Renal cortex interstitium (tissue), 11 donors: ENCODE results near the gene ANXA6. TPM values are rescaled to one million over a fixed set of nuclear protein-coding genes. Genes with fewer than 3 reads are reported as not detected.

Experiments used
- DNase-seq, 11 donors: peaks; one replicate each; pipeline ENCODE4 v3.0.0-alpha.2; 2013; ENCODE audit warnings: low read depth in 9 of 11, low spot score in 4 of 11; ENCODE audit errors: extremely low read depth in 1 of 11
- polyA plus RNA-seq, 3 donors: library from polyadenylated mRNA; unstranded; fragments of 120-200 nt; gene quantifications; one replicate each; pipeline ENCODE4 v1.2.1, GENCODE V29; 2013; ENCODE audit not compliant: insufficient read length in 3 of 3

The ANXA6 gene
- polyA plus RNA-seq, 3 donors = 121 to 159 (median 141) TPM

DNA sequence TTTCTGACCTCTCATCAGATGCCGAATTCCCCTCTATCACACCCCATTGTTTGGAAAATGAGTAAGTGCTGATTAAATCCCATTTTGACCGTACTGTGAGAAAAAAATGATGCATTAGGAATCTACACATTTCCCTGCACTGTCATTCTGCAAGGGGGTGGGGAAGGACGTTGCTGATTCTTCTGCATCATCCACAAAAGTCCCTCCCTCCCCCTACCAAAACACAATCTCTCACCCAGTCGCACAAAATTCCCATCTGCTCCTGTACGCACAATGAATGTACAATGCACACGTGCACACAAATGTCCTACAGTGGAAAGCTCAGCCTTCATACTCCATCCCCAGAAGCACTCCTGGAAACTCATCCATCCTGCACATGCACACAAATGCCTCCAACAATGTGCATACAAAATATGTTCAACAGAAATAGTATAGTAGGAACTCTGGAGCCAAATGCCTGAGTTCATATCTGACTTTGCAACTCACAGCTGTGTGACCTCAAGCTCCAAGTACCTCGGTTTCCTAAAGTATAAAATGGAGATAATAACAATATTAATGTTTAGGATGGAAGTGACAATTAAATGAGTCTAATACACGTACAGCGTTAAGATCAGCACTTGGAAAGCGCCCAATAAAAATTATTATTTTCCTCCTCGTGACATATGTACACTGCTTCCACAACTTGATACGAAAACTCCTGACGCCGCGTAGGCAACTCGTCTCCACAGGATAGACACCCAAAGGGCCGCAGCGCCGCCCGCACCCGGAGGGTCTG lies 77.6 kb downstream of the ANXA6 start:
- peak in 1 of 11 donors; percentile 12 for DNase-seq

DNA sequence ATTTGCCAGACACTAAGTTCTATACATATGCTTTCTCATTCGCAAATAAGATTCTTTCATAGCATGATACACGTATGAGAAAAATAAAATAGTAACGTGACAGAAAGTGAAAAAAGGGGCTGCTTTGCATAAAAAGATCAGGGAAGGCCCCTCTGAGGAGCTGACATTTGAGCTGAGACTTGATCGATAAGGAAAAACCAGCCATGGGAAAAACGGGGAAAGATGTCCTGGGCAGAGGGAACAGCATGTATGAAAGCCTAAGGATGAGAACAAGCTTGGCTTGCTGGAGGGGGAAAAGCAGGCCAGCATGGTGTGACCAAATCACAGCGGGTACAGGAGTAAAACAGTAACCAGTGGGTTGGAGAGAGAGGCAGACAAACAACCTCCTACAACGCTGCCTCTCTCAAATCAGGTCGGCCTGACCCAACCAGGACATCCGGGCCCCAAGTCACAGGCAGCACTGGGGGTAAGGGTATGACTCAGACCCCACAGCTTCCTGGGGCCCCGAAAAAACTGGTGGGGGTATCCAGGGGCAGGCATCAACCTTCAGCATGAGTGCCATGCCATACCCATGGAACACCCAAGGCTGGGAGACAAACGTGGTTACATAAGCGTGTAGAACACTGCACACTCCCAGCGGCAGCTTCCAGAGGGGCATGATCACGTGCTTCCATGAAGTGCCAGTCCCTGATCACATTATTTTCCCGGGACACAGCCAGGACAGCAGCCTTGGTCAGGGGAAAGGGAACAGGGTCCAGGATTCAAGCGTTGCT lies 78.9 kb downstream of the ANXA6 start:
- DNase-seq = no peak

DNA sequence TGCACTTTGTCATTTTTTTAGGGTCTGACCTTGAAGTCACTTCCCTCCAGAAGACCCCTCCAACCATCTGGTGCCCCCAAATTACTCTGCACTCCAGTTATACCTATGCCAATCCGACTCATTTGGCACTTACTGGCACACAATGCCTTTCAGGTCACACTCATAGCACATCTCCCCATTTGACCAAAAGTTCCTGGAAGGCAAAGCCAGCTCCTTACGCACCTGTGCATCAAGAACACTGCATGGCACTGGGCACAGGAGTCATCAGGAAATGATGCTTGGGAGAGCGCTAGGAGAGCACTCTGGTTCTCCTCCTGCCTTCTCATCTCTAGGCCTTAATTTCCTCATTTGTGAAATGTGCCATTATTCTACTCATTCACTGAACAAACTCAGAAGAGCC lies 79.6 kb downstream of the ANXA6 start:
- DNase-seq = no peak

GRCh38 chr5:151077419-151077818 lies 80.2 kb downstream of the ANXA6 start:
- DNase-seq = no peak

GRCh38 chr5:151076616-151077015 lies 81.0 kb downstream of the ANXA6 start:
- no peak for DNase-seq

DNA sequence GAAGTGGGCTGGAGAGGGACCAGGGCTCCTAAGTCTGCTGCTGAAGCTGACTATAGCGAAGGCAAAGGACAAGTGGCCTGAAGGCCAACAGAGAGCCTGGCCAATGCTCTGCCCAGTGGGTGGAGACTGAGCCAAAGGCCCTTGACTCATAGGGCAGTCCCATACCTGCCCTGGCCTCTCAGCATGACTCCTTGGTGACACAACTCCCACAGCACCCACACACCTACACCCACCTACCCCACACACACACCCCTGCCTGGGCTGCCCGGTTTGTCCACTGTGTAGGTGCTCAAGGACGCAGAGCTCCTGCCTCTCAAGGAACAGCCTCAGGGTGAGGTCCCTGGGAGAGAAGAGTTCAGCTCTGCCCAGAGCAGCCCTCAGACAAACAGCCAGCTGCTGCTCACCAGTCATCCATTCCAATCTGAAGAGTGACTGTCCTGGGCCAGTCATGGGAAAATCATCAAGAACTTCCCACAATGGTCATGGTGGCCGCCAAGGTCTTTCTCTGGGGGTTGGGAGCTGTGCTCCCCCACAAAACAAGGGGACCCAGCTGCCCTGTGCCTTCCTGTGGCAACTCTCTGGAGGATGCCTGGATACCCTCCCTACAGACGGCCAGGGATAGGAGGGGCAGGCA lies 81.8 kb downstream of the ANXA6 start:
- no peak for DNase-seq

GRCh38 chr5:151074557-151074956 lies 83.0 kb downstream of the ANXA6 start:
- DNase-seq = no peak

GRCh38 chr5:151073280-151073679 lies 84.3 kb downstream of the ANXA6 start:
- DNase-seq = no peak

GRCh38 chr5:151072630-151073025 lies 85.0 kb downstream of the ANXA6 start:
- DNase-seq = no peak

GRCh38 chr5:151071848-151072629 lies 85.5 kb downstream of the ANXA6 start:
- DNase-seq = no peak

- no peak for DNase-seq
Measured at GRCh38 chr5:151071021-151071420, 86.6 kb downstream of the ANXA6 start.

GRCh38 chr5:151070449-151070848 lies 87.1 kb downstream of the ANXA6 start:
- DNase-seq = no peak

DNA sequence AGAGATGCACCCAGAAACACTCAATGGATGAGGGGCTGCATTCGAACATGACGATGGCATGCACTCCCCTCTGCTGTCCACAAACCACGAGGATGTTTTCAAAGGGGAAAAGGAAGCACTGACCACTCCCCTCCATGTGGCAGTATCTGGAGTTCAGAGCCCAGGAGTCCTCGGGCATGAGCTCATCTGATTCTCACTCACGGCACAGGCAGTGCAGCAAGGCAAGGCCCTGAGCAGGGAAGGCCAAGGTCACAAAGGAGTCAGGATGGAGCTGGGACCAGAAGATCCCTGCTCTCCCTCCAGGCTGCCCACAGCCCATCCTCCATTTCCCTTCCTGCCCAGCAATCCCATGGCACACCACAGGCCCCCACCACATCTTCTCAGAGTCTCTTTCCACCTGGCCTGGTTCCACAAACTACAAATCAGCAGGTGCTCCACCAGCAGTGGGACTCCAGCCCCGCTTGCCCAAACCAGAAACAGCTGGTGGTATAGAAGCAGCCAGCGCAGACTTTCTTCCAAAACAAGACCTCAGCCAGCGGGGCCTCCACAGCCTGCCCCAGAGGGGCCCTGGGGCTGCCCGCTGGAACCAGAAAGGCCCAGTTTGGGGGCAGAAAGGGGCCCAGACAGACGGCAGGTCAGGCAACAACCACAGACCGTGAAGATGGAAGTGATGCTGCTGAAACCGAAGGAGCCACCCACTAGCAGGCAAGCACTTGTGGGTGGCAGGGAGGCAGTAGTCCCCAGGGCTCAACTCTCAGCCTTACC lies 89.0 kb downstream of the ANXA6 start:
- DNase-seq = no peak

DNA sequence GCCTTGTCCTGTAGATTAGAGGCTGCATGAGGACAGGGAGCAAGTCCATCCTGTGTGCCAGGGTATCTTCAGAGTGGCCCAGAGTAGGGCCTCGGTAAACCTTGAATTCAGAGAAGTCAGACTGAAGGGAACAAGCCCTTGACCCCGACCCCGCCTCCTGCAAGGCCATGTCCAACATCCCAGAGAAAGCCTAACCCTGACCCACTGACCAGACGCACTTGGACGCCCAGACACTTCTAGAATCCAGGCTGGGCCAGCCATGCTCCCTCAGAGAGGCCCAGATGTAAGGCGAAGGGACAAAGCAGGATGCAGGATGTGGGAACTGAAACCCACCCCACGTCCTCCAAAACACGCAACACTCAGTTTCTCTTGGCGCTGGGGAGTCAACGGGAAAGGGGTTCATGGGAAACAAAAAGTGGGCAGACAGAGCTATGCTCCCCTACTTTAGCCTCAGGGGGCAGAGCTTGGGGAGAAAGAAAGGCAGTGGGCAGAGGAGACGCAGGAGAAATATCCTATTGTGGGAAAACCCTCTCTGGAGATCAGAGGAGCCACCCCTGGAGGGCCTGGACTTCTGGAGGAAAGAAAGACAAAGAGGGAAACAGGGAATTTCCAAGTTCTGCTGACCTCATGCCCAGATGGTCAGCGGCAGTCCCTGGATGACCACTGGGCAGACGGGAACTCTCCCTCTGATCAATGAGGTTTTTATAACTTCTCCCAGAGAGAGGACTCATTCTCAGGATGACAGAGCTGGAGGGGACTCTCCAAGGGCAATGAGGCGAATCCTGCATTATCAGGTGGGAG lies 89.7 kb downstream of the ANXA6 start:
- no peak for DNase-seq

DNA sequence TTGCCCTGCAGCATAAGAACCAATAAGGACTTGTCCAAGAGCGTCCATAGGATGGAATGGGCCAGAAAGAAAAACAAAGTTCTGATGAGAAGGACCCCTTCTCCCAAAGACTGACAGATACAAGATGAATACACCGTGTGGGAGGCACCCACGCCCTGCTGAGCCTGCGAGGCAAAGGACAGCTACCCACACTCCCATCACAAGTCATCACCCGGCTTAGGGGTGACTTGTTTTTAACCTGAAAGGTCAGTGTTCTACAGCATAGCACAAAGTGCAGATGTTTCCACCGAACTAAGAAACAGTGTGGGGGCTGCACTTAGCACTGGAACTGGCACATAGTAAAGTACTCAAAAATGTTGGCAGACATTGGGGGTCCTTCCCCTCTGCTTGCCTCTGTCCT lies 90.7 kb downstream of the ANXA6 start:
- DNase-seq = no peak

DNA sequence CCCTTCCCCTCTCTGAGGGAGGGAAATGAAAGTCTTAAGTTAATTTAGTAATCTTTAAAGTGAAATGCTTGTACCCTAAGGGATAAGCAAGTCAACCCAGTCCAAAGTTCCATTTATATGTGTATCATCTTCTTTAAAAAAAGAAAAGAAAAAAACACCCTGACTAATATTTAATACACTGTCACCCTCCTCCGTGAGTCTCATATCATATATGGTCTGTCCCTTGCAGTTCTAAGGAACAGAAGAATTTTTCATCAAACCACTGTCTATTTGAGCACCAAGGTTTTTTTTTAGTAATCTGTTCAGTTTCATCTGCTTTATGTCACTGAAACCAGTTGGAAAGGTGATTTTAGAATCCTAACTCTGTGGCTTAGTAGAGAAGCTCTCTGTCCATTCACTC lies 92.0 kb downstream of the ANXA6 start:
- no peak for DNase-seq

- no peak for DNase-seq
Measured at GRCh38 chr5:151064916-151065499, 92.6 kb downstream of the ANXA6 start.
